SHP77 (cell line): Measurements from ENCODE around the gene IPO4.
"Not testable (repeated sequence)": the region's sequence is repeated elsewhere in the genome, so short reads cannot be mapped to it uniquely, and the experiment has no call there.

Source experiments
- DNase-seq, 2 experiments: peaks; one replicate each; lab custom pipeline; 2025; lab: John Stamatoyannopoulos, UW

IPO4 gene

GRCh38 chr14:24188251-24189058 lies at the start of gene IPO4:
Gene IPO4 (minus strand): TSS chr14:24188816. CDS start chr14:24188787, 29 bp downstream.
- peak; percentile 99 for DNase-seq

GRCh38 chr14:24238123-24238522 lies 49.5 kb upstream of the IPO4 start:
- no peak for DNase-seq

GRCh38 chr14:24237463-24237955 lies 48.9 kb upstream of the IPO4 start:
- DNase-seq: no peak

GRCh38 chr14:24236689-24237462 lies 48.3 kb upstream of the IPO4 start:
- no peak for DNase-seq

- DNase-seq: no peak
Measured at GRCh38 chr14:24235804-24236688, 47.4 kb upstream of the IPO4 start.

- no peak for DNase-seq
Measured at GRCh38 chr14:24234095-24235005, 45.7 kb upstream of the IPO4 start.

GRCh38 chr14:24233538-24233866 lies 44.9 kb upstream of the IPO4 start:
- peak in 1 of 2 experiments; percentile 33 for DNase-seq

- DNase-seq: peak; percentile 92
Measured at GRCh38 chr14:24232645-24233537, 44.3 kb upstream of the IPO4 start, which contains the start of gene GMPR2. Gene GMPR2 (plus strand): TSS chr14:24232929. CDS start chr14:24233254, 325 bp downstream.

GRCh38 chr14:24232121-24232644 lies 43.6 kb upstream of the IPO4 start, which contains the start of gene NEDD8:
Gene NEDD8 (minus strand): TSS chr14:24232367. CDS start chr14:24232267, 100 bp downstream.
- peak; percentile 92 for DNase-seq

GRCh38 chr14:24231263-24232120 lies 42.9 kb upstream of the IPO4 start:
- DNase-seq: no peak

GRCh38 chr14:24228902-24229301 lies 40.3 kb upstream of the IPO4 start:
- DNase-seq: no peak

GRCh38 chr14:24226473-24226872 lies 37.9 kb upstream of the IPO4 start:
- DNase-seq: no peak

GRCh38 chr14:24224618-24225071 lies 36.0 kb upstream of the IPO4 start:
- DNase-seq: no peak

- not testable (repeated sequence) for DNase-seq
Measured at GRCh38 chr14:24222987-24223386, 34.4 kb upstream of the IPO4 start.

- DNase-seq: no peak
Measured at GRCh38 chr14:24219521-24219920, 30.9 kb upstream of the IPO4 start.

GRCh38 chr14:24219080-24219479 lies 30.5 kb upstream of the IPO4 start:
- DNase-seq: no peak

- not testable (repeated sequence) for DNase-seq
Measured at GRCh38 chr14:24216876-24217275, 28.3 kb upstream of the IPO4 start.

- no peak for DNase-seq
Measured at GRCh38 chr14:24216345-24216699, 27.7 kb upstream of the IPO4 start.
